Nephron progenitor cell (in vitro differentiated cells): ENCODE data around the gene IRAK4.

Experiments used
- DNase-seq: peaks from one replicate; pipeline ENCODE4 v3.0.0; 2021
- H3K27ac Mint-ChIP-seq: 2 replicates; pipeline ENCODE4 v1.8.0; 2021; ENCODE audit warnings: mild to moderate bottlenecking, moderate library complexity, mixed read lengths
- H3K27me3 Mint-ChIP-seq: 2 replicates; pipeline ENCODE4 v1.8.0; 2021; ENCODE audit warnings: mild to moderate bottlenecking, low read depth, mixed read lengths; ENCODE audit not compliant: poor library complexity
- H3K36me3 Mint-ChIP-seq: 2 replicates; pipeline ENCODE4 v1.8.0; 2021; ENCODE audit warnings: low read depth, mixed read lengths
- H3K4me1 Mint-ChIP-seq: 2 replicates; pipeline ENCODE4 v1.8.0; 2021; ENCODE audit warnings: mixed read lengths
- H3K4me3 Mint-ChIP-seq: 2 replicates; pipeline ENCODE4 v1.8.0; 2021; ENCODE audit warnings: mild to moderate bottlenecking, moderate library complexity, mixed read lengths
- H3K9me3 Mint-ChIP-seq: 2 replicates; pipeline ENCODE4 v1.8.0; 2021; ENCODE audit warnings: mild to moderate bottlenecking, moderate library complexity, mixed read lengths
- TF ChIP-seq, protein P1 (sequence below): fragments of 200-600 bp; sonication (generic); IDR thresholded peaks from 2 replicates; pipeline ENCODE4 v1.5.0; 2021; ENCODE audit warnings: antibody characterized with exemption

The IRAK4 gene

DNA sequence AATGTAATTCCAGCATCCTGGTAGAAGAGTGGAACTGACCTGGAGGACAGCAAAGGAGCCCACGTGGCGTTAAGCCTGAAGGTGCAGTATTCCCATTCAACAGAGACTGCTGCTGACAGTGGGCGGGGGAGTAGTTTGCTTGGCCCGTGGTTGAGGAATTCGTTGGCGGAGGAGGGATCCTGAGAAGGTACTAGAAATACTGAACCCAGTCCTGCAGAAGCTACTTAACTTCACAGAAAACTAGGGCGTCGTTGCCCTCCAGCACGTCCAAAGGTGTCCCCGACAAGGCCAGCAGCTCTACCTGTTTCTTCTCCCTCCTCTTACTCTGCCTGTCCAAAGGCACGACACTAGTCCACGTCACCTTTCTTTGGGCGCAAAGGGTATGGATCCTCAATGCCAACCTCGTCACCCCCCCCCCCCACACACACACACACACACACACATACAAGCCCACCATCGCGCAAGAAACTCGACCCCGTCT lies 464 bp upstream of the IRAK4 start:
- Mint-ChIP-seq H3K4me1 (peaks cover 15% of the 10 kb centered on the region), H3K27me3 (no peaks in the 10 kb centered on the region), H3K36me3 (peaks cover 18% of the 10 kb centered on the region), H3K27ac (no peak overlapping the region), H3K4me3 (peak overlapping the region; percentile 86), H3K9me3 (peaks cover 5% of the 10 kb centered on the region)
- DNase-seq: no peak
- TF ChIP-seq, protein P1, sequence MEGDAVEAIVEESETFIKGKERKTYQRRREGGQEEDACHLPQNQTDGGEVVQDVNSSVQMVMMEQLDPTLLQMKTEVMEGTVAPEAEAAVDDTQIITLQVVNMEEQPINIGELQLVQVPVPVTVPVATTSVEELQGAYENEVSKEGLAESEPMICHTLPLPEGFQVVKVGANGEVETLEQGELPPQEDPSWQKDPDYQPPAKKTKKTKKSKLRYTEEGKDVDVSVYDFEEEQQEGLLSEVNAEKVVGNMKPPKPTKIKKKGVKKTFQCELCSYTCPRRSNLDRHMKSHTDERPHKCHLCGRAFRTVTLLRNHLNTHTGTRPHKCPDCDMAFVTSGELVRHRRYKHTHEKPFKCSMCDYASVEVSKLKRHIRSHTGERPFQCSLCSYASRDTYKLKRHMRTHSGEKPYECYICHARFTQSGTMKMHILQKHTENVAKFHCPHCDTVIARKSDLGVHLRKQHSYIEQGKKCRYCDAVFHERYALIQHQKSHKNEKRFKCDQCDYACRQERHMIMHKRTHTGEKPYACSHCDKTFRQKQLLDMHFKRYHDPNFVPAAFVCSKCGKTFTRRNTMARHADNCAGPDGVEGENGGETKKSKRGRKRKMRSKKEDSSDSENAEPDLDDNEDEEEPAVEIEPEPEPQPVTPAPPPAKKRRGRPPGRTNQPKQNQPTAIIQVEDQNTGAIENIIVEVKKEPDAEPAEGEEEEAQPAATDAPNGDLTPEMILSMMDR: no peak

DNA sequence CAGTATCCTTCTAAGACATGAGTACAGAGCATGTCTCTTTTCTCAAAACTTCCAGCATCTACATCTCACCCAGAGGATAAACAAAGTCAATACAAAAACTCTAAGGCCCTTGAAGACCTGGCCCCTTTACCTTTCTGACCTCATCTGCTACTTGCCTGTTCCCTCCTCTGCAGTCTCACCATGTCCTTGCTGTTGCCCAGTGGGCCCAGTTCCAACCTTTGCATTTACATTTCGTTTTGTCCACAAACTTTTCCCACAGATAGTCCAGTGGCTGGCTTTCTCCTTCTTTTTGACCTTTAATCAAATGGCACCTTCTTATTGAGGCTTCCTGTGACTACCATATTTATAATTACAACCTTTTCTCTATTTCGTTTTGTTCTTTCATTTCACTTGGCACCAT lies 1.6 kb downstream of the IRAK4 start:
- Mint-ChIP-seq H3K27ac (peak overlapping the region; percentile 2), H3K4me3 (peak overlapping the region; percentile 51), H3K27me3 (no peaks in the 10 kb centered on the region), H3K9me3 (peaks cover 5% of the 10 kb centered on the region), H3K36me3 (peaks cover 5% of the 10 kb centered on the region), H3K4me1 (peaks cover 15% of the 10 kb centered on the region)
- TF ChIP-seq, protein P1: no peak
- DNase-seq: no peak

DNA sequence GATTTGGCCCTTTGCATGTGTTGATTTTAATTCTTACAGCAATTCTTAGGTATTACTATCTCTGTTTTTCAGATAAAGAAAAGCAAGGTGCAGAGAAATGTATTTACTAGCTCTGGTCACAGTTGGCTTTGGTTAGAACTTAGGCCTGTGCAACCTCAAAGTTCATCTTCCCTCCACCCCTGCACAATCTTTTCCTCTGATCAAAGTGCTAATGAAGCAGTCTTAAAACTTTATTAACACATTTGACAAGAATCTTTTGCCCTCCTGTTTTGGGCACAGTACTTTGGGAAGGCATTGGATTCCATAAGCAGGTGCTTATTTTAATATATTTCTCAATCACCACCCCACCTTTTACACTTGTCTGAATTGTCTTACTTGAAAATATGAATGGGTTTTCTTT lies 2.7 kb downstream of the IRAK4 start:
- Mint-ChIP-seq H3K4me1 (peaks cover 15% of the 10 kb centered on the region), H3K27me3 (no peaks in the 10 kb centered on the region), H3K27ac (no peak overlapping the region), H3K4me3 (no peak overlapping the region), H3K9me3 (peaks cover 5% of the 10 kb centered on the region), H3K36me3 (peaks cover 2% of the 10 kb centered on the region)
- TF ChIP-seq, protein P1: no peak
- DNase-seq: no peak

DNA sequence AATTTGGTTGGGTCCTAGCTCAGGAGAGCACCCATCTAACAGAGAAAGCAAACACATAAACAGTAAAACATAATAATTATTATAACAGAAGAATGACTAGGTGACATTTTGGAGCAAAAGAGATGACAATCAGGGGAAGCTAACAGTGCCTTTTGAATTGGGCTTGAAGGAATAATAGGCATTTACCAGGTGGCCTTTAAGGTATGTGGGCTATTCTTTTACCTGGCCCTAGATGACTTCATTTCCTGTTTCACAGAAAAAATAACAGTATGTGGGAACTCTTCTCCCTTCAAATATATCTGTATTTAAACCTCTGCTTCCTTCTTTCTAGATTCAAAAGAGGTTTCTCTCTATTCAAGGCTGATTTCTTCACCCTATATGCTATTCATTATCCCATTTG lies 3.8 kb downstream of the IRAK4 start:
- TF ChIP-seq, protein P1: no peak
- peaks cover 5% of the 10 kb centered on the region for H3K9me3 Mint-ChIP-seq
- no peak overlapping the region for H3K27ac Mint-ChIP-seq
- H3K36me3 Mint-ChIP-seq: no peaks in the 10 kb centered on the region
- no peak overlapping the region for H3K4me3 Mint-ChIP-seq
- H3K27me3 Mint-ChIP-seq: no peaks in the 10 kb centered on the region
- peaks cover 12% of the 10 kb centered on the region for H3K4me1 Mint-ChIP-seq
- DNase-seq: no peak

DNA sequence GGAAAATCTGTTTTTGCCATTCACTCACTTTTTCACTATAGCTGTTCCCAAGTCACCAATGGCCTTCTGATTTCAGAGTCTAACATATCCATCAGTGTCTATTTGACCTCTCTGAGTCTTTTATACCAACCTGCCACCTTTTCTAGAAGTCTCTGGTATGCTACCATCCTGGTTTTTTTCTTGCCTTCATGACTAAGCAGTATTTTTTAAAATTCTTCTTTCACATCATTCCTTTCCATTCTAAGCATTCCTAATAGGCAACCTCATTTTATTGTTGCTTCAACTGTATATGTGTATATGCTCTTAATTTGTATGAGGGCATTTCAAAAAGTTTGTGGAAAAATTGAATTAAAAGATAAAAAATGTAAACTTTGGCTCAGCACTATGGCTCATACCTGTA lies 5.0 kb downstream of the IRAK4 start:
- no peak overlapping the region for H3K27ac Mint-ChIP-seq
- no peaks in the 10 kb centered on the region for H3K36me3 Mint-ChIP-seq
- TF ChIP-seq, protein P1: no peak
- no peak overlapping the region for H3K4me3 Mint-ChIP-seq
- H3K9me3 Mint-ChIP-seq: no peaks in the 10 kb centered on the region
- DNase-seq: no peak
- H3K27me3 Mint-ChIP-seq: no peaks in the 10 kb centered on the region
- H3K4me1 Mint-ChIP-seq: peaks cover 7% of the 10 kb centered on the region

DNA sequence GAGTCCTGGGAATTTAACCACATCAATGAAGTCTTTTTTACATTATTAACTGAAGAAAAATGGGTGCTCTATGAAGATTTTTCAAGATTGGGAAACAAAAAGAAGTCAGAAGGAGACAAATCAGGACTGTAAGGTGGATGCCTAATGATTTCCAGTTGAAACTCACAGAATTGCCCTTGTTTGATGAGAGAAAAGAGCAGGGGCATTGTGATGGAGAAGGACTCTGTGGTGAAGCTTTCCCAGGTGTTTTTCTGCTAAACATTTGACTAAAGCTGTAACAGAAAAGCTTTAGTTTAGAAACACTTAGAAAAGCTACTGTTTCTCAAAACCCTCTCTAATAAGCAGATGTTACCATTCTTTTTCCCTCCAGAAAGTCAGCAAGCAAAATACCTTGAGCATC lies 5.8 kb downstream of the IRAK4 start:
- no peaks in the 10 kb centered on the region for H3K27me3 Mint-ChIP-seq
- H3K27ac Mint-ChIP-seq: no peak overlapping the region
- no peak overlapping the region for H3K4me3 Mint-ChIP-seq
- TF ChIP-seq, protein P1: no peak
- H3K36me3 Mint-ChIP-seq: no peaks in the 10 kb centered on the region
- H3K4me1 Mint-ChIP-seq: peaks cover 7% of the 10 kb centered on the region
- no peak for DNase-seq
- no peaks in the 10 kb centered on the region for H3K9me3 Mint-ChIP-seq
